ENCODE data around the gene ETNK2. TPM values are rescaled to one million over a fixed set of nuclear protein-coding genes. Genes with fewer than 3 reads are reported as not detected.

ETNK2 gene
- total RNA-seq, 4 donors from 2014 or later = 5.6 to 15.3 (median 6.8) TPM

GRCh38 chr1:204081791-204082513 lies 69.9 kb downstream of the ETNK2 start:
- H3K27ac ChIP-seq (replicated peaks in 1 of 4) = peak overlapping the region; percentile 46 to 75 (median 60)
- no peak for DNase-seq (ENCODE audit: extremely low spot score)
- intact Hi-C loops (cut with DNase I) = no loop called here
- H3K36me3 ChIP-seq = no peaks in the 10 kb centered on the region
- WGBS = 74% methylated on average over 7 of the region's 8 CpGs
- no peak for TF ChIP-seq CTCF (IDR thresholded peaks at IDR 0.05)
- no peak for TF ChIP-seq POLR2AphosphoS5 (IDR thresholded peaks at IDR 0.05)
- TF ChIP-seq POLR2A (IDR thresholded peaks at IDR 0.05; ENCODE audit: low read depth) = no peak
- no peak for TF ChIP-seq EP300 (IDR thresholded peaks at IDR 0.05)
- H3K4me1 ChIP-seq = peaks cover 60 to 93% (median 88%) of the 10 kb centered on the region in 4 donors
- H3K4me3 ChIP-seq = no peak overlapping the region
- no peaks in the 10 kb centered on the region for H3K9me3 ChIP-seq
- peaks cover 0 to 12% (median 0%) of the 10 kb centered on the region in 4 donors for H3K27me3 ChIP-seq

GRCh38 chr1:204081164-204081790 lies 70.6 kb downstream of the ETNK2 start:
- intact Hi-C loops (cut with DNase I) = no loop called here
- peaks cover 0 to 16% (median 0%) of the 10 kb centered on the region in 4 donors for H3K27me3 ChIP-seq
- 42% methylated on average over 13 of the region's 13 CpGs for WGBS
- peaks cover 58 to 93% (median 89%) of the 10 kb centered on the region in 4 donors for H3K4me1 ChIP-seq
- H3K4me3 ChIP-seq = peak overlapping the region in 1 of 4 donors; percentile 7
- H3K27ac ChIP-seq (replicated peaks in 1 of 4) = peak overlapping the region; percentile 46 to 75 (median 60)
- no peaks in the 10 kb centered on the region for H3K9me3 ChIP-seq
- H3K36me3 ChIP-seq = no peaks in the 10 kb centered on the region
- DNase-seq (ENCODE audit: extremely low spot score) = no peak
- TF ChIP-seq POLR2A (IDR thresholded peaks at IDR 0.05; ENCODE audit: low read depth) (no peak), CTCF (IDR thresholded peaks at IDR 0.05) (no peak), EP300 (IDR thresholded peaks at IDR 0.05) (no peak), POLR2AphosphoS5 (IDR thresholded peaks at IDR 0.05) (no peak)

Other genes with a start within 250 kb of the ETNK2 start
- 10 to 100 TPM; 13.3 to 25.6 (median 21.7) TPM for gene SOX13, start 78.9 kb downstream of the ETNK2 start, total RNA-seq
- gene REN, start 14.3 kb upstream of the ETNK2 start, total RNA-seq = not detected
- not detected for gene KISS1, start 44.4 kb upstream of the ETNK2 start, total RNA-seq
- under 1 TPM in 2 of 4 donors, not detected in 2; 0.39 to 0.83 TPM for gene GOLT1A, start 61.9 kb upstream of the ETNK2 start, total RNA-seq
- 10 to 100 TPM; 11.9 to 22.4 (median 15.9) TPM for gene PLEKHA6, start 207.9 kb upstream of the ETNK2 start, total RNA-seq